Inferior parietal cortex (tissue), 1 donor: ENCODE results near the gene DLG2.
"Not testable (repeated sequence)": the region's sequence is repeated elsewhere in the genome, so short reads cannot be mapped to it uniquely, and the experiment has no call there.

Experiments used
- DNase-seq: peaks from one replicate; pipeline ENCODE4 v3.0.0-alpha.2; 2016; ENCODE audit errors: extremely low spot score

DLG2 gene

DNA sequence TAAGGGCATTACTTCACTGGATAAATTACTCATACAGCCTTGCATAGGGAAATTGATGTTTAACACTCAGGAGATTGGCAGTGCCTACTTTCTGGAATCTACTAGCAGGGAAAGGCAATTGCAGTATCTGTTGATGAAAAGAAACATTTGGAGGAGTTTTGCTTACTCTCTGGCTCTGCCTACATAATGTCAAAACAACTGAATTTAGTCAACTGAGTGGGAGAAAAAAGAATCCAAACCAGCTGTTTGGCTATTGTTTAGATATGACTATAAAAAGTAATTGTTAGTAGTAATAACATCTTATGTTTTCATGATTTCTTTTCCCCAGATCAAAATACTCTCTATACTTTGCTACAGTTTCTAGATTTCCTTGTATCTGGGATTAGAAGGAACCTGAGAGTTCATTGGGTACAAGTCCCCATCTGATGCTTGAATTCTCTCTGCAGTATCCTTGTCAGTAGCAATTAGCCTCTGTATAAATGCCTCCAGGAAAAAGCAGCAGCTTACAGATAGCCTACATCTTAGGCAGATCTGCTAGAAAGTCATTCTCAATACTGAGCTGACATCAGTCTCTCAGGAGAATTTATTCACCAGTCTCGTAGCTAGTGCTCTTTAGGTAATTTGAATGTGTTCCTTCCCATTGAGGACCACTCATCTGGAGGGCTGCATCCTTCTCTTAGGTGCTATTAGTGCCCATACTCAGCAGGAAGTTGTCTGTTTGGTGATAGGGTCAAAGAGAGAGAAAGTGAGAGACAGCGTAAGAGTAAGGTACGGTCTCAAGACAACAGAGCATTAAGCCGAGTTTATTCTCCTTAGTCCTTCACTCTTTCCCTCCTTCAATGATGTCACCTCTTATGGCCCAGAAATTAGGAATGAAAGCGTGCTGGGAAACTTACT lies 2155.1 kb downstream of the DLG2 start:
- DNase-seq: no peak

GRCh38 chr11:83467837-83468236 lies 2159.3 kb downstream of the DLG2 start:
- no peak for DNase-seq

DNA sequence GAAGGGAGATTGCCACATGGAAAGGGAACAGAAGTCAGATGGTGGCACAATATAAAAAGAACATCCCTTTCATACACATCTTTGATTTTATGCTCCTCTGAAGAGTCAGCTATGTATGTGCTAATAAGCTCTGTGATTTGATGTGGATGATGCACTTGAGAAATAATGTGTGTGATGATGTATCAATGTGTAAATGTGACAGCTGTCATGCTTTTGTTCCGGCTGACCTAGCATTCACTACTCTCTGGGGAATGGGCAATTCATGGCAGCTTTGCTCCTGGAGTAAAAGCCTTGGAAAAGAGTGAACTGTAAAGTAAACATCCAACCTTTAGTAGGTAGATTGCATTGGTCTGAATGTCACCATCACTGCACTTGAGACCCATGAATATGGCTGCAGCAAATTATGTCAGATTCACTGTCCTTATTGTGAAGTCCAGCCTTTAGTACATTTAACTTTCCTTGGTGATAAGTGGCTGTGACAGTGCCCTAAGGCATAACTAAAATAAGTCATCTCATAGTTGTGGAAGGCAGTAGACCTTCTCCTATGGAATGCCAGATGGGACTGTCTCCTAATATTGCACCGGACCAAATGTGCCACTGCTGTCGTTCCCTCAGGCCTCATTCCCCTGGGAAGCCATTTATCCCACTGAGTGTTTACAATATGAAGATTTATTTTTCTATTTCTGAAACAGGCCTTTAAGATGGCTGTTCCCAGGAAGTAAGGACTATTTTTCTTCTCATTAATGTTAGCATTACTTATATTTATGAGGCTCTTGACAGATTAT lies 2162.8 kb downstream of the DLG2 start:
- DNase-seq: no peak

GRCh38 chr11:83459798-83460197 lies 2167.3 kb downstream of the DLG2 start:
- DNase-seq: no peak

DNA sequence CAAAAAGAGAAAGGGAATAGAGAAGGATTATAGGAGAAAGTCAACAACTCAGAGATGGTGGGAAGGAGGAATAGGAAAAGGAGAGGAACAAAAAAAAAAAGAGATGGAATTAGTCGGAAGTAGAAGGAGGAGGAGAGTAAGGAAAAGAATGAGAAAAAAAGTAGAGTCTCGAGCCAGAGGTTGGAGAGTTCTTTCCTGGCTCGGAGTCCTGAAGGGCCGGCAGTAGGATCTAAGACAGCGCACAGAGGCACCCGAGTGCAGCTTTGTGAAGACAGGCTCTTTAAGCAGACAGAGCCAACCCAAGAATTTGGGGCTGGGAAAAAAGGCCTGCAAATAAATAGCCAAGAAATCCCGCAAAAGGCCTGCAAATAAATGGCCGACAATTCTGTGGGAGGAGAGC lies 2170.6 kb downstream of the DLG2 start:
- DNase-seq: peak; percentile 1

GRCh38 chr11:83456075-83456474 lies 2171.1 kb downstream of the DLG2 start:
- DNase-seq: peak; percentile 0

DNA sequence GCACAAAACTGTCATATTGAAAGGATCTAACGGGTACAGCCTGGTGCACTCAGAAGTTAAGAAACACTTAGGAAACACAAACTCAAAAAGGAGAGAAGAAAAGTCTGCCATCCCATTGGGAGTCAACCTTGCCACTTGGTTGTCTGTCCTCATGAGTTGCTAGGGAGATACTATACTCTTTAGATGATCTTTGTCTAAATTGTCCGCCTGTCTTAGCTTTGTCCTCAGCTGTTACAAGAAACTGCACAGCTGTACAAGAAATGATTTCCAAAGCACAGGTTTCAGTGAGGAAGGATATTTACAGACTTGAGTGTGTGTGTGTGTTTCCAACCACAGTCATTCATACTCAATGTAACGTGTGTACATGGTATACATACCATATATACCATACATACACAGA lies 2171.8 kb downstream of the DLG2 start:
- no peak for DNase-seq

GRCh38 chr11:83454674-83455073 lies 2172.5 kb downstream of the DLG2 start:
- DNase-seq: no peak

DNA sequence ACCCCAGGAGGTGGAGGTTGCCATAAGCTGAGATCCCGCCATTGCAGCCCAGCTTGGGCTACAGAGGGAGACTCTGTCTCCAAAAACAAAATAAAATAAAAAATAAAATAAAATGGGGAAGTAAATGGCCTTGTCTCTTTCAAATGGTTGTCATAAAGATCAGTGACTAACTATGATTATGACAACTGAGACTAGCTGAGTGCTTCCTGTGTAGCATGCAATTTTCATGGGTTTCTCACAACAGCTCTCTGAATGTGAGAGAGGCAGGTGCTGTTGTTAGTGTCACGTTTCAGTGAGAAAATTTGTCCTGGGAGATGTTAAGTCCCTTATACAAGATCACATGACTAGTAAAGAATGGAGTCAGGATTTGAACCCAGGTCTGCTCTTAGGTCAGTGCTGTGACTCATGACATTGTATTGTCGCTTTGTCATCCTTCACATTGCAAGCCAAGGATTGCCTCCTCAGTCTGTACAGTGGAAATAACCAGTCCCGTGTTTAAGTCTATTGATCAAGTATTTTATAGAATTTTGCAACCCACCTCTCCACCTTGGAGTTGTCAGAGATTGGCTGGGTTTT lies 2177.7 kb downstream of the DLG2 start:
- no peak for DNase-seq

DNA sequence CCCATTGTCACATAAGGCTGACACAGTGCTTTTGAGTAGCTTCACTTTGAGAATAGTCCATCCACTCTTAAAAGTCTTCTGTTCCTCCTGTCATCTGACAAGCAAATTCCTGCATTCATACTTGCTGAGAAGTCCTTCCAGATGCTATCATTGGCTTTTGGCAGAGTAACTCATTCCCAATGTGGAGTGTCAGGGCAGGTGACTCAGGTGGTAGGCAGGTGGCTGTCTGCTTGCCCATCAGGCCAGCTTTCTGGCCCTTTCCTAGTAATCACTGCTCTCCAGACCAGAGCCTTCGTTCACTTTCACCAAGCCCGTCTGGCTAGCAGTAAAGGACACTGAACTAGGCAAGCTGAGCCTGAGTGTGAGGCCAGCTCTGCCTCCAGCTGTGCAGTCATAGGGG lies 2178.5 kb downstream of the DLG2 start:
- no peak for DNase-seq

- DNase-seq: not testable (repeated sequence)
These were observed 2183.3 kb downstream of the DLG2 start for GRCh38 chr11:83443880-83444279.

- no peak for DNase-seq
These were observed 2185.5 kb downstream of the DLG2 start for GRCh38 chr11:83441601-83442000.

DNA sequence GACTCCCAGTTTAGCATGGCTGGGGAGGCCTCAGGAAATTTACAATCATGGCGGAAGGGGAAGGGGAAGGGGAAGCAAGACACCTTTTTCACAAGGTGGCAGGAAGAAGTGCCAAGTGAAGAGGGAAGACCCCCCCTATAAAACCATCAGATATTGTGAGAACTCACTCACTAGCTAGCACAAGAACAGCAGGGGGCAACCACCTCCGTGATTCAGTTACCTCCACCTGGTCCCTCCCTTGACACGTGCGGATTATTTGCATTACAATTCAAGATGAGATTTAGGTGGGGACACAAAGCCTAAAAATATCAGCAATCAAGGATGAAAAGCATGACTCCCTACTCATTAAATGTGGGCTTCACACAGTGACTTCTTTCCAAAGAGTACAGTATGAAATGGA lies 2186.0 kb downstream of the DLG2 start:
- no peak for DNase-seq

DNA sequence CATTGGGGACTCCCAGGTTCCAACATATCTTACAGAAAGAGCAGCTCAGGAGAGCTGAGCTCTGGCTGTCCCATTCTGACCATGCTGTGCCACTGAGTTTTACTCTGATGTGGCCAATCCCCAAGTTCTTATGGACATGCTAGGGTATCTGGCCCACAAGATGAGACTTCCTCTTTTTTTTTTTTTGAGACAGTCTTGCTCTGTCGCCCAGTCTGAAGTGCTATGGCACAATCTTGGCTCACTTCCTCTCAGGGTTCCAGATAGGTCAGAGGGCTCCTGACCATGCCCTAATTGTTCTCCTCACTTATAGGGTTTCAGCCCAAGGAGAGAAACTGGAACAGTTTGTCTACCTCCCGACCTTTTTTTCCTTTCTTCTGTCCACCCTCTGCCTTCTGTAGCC lies 2188.7 kb downstream of the DLG2 start:
- no peak for DNase-seq

DNA sequence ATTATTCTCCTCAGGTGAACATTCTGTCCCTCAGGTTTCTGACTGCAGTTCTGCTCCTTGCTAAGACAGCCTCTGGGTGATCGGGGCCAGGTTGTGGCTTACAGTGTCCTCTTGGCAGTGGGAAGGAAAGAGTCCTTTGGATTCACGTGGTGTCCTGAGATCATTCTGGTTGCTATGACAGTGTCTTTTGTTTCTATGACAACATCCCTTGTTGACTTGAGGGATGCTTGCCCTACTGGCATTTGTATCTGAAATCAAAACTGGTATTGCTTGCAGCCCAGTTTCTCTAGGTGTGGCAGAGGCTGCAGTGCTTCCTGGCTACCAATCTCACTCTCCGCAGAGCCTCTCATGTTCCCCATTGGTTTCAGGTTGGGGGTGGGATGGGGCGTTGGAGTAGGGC lies 2189.2 kb downstream of the DLG2 start:
- no peak for DNase-seq

- DNase-seq: no peak
These were observed 2190.3 kb downstream of the DLG2 start for GRCh38 chr11:83436855-83437254.

- DNase-seq: not testable (repeated sequence)
These were observed 2192.3 kb downstream of the DLG2 start for GRCh38 chr11:83434812-83435211.

GRCh38 chr11:83427943-83428342 lies 2199.2 kb downstream of the DLG2 start:
- DNase-seq: no peak

- DNase-seq: no peak
These were observed 2199.6 kb downstream of the DLG2 start for GRCh38 chr11:83427501-83427900.

- DNase-seq: no peak
These were observed 2202.0 kb downstream of the DLG2 start for GRCh38 chr11:83425137-83425466.

DNA sequence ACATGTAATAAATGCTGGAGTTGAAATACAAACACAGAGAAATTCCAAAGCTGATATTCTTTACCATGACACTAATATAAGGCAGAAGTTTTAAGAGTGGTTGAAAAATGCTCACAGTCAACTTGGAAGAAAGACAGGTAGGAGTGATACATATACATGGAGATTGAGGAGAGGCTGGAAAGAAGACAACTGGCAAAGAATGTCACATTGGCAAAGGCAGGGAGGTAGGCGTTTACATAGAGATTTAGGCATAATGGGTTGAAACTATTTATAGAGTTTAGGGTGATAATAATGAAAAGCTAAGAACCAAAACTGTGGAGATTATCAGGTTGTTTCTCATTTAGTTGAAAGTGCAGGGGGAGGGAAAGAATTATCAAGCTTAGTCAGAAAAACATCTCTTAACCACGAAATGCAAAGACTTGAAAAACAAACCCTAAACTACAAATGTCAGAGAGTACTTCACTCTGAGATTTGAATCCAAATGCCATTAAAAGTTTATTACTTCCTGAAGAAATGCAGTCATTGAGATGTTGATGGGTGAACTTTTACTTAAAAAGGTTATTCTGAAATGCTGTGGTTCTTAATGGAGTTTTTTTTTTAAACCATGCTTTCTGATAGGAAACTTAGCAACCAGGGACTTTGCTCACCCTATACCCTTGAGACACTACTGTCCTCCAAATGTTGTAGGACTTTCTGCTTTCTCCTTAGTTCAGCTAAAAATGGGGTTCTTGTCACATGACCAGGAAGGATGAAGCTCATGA lies 2202.6 kb downstream of the DLG2 start:
- DNase-seq: no peak

GRCh38 chr11:83422641-83423040 lies 2204.5 kb downstream of the DLG2 start:
- DNase-seq: not testable (repeated sequence)
